Neural progenitor cell (in vitro differentiated cells): ENCODE data around the gene ZNF222. TPM values are rescaled to one million over a fixed set of nuclear protein-coding genes. Genes with fewer than 3 reads are reported as not detected.

Experiments
- DNase-seq: peaks from one replicate; pipeline ENCODE4 v3.0.0-alpha.2; 2016; ENCODE audit warnings: low spot score
- H2AFZ ChIP-seq: fragments of 200-600 bp; sonication (generic); replicated peaks from 2 replicates; pipeline ENCODE4 v1.6.1; 2016; ENCODE audit warnings: antibody characterized with exemption
- H3F3A ChIP-seq: fragments of 200-600 bp; sonication (generic); 2 replicates; pipeline ENCODE4 v1.6.1; 2016; ENCODE audit warnings: antibody characterized with exemption, low read depth
- H3K27ac ChIP-seq: fragments of 200-600 bp; sonication (generic); 2 replicates; pipeline ENCODE4 v1.5.1; 2016; ENCODE audit warnings: mild to moderate bottlenecking
- H3K27me3 ChIP-seq: fragments of 200-600 bp; sonication (generic); 2 replicates; pipeline ENCODE4 v1.6.1; 2016; ENCODE audit warnings: mild to moderate bottlenecking, moderate library complexity
- H3K36me3 ChIP-seq: fragments of 200-600 bp; sonication (generic); 2 replicates; pipeline ENCODE4 v1.5.1; 2016
- H3K4me1 ChIP-seq: fragments of 200-600 bp; sonication (generic); 2 replicates; pipeline ENCODE4 v1.6.1; 2016; ENCODE audit warnings: mixed run types
- H3K4me2 ChIP-seq: fragments of 200-600 bp; sonication (generic); 2 replicates; pipeline ENCODE4 v1.6.1; 2016
- H3K4me3 ChIP-seq: fragments of 200-600 bp; sonication (generic); 2 replicates; pipeline ENCODE4 v1.5.1; 2016
- H3K79me2 ChIP-seq: fragments of 200-600 bp; sonication (generic); 2 replicates; pipeline ENCODE4 v1.6.1; 2016; ENCODE audit warnings: low read depth
- H3K9ac ChIP-seq: fragments of 200-600 bp; sonication (generic); 2 replicates; pipeline ENCODE4 v1.6.1; 2016
- H3K9me3 ChIP-seq: fragments of 200-600 bp; sonication (generic); 2 replicates; pipeline ENCODE4 v1.5.1; 2016; ENCODE audit warnings: low read depth
- H4K20me1 ChIP-seq: fragments of 200-600 bp; sonication (generic); 2 replicates; pipeline ENCODE4 v1.6.1; 2016; ENCODE audit warnings: low read depth
- H3K27ac Mint-ChIP-seq: 3 replicates; pipeline ENCODE4 v1.8.0; 2021; ENCODE audit warnings: mixed read lengths
- H3K27me3 Mint-ChIP-seq: 2 replicates; pipeline ENCODE4 v1.8.0; 2022; ENCODE audit warnings: low read depth, mild to moderate bottlenecking, inconsistent platforms, moderate library complexity, mixed read lengths; ENCODE audit not compliant: insufficient read depth
- H3K36me3 Mint-ChIP-seq: 3 replicates; pipeline ENCODE4 v1.8.0; 2021; ENCODE audit warnings: mixed read lengths
- H3K4me1 Mint-ChIP-seq: 3 replicates; pipeline ENCODE4 v1.8.0; 2021; ENCODE audit warnings: mixed read lengths
- H3K4me3 Mint-ChIP-seq: 3 replicates; pipeline ENCODE4 v1.8.0; 2021; ENCODE audit warnings: mild to moderate bottlenecking, moderate library complexity, mixed read lengths
- H3K9me3 Mint-ChIP-seq: 3 replicates; pipeline ENCODE4 v1.8.0; 2020; ENCODE audit warnings: mixed read lengths
- EZH2 ChIP-seq: fragments of 200-600 bp; sonication (generic); IDR thresholded peaks from 2 replicates; pipeline ENCODE4 v1.6.1; 2017; ENCODE audit warnings: antibody characterized with exemption, mild to moderate bottlenecking, moderate library complexity
- EZH2phosphoT487 ChIP-seq: fragments of 200-600 bp; sonication (generic); IDR thresholded peaks from 2 replicates; pipeline ENCODE4 v1.6.1; 2017; ENCODE audit warnings: antibody characterized with exemption
- total RNA-seq: library from RNA; depleted of rRNA; stranded (reverse); fragments of >200 nt; gene quantifications from 2 replicates; pipeline ENCODE4 v1.2.3, GENCODE V29; 2015; ENCODE audit warnings: low replicate concordance
- TF ChIP-seq, protein P1 (sequence below): fragments of 200-600 bp; sonication (generic); IDR thresholded peaks from 2 replicates; pipeline ENCODE4 v1.5.1; 2017; ENCODE audit warnings: antibody characterized with exemption, mild to moderate bottlenecking

ZNF222 gene
- total RNA-seq, 1 donor from 2014 or later: 8.0 TPM

DNA sequence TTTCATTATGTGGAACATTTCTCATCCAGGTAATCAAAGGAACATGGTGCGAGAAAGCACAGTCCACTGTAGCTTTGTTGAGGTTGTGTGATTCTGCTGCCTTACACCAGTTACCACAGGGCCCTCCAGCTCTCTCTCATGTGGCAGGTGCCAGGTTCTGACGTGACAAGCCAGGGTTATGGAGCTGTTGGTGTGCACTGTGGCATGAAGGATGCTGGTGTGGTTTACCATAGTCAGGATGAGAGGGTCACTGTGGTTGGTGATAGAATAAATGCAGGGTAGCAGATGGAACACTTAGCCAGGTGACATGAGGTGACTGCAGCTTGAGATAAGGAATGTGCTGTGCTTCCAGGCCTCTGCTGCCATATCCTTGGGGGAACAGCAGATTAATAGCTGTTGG lies 34.0 kb downstream of the ZNF222 start:
- H3K27me3 Mint-ChIP-seq: peaks cover 6% of the 10 kb centered on the region
- H3K4me3 Mint-ChIP-seq: no peak overlapping the region
- no peak overlapping the region for H3K27ac Mint-ChIP-seq
- peaks cover 10% of the 10 kb centered on the region for H3K36me3 ChIP-seq
- no peak overlapping the region for H3K9ac ChIP-seq
- H2AFZ ChIP-seq: no peak overlapping the region
- DNase-seq: no peak
- H4K20me1 ChIP-seq: no peaks in the 10 kb centered on the region
- H3K36me3 Mint-ChIP-seq: peaks cover 47% of the 10 kb centered on the region
- H3K27ac ChIP-seq: no peak overlapping the region
- H3K9me3 ChIP-seq: no peaks in the 10 kb centered on the region
- H3K9me3 Mint-ChIP-seq: no peaks in the 10 kb centered on the region
- H3K79me2 ChIP-seq: peaks cover 6% of the 10 kb centered on the region
- H3K4me3 ChIP-seq: no peak overlapping the region
- no peaks in the 10 kb centered on the region for H3K4me1 ChIP-seq
- no peaks in the 10 kb centered on the region for H3K4me1 Mint-ChIP-seq
- no peaks in the 10 kb centered on the region for H3K27me3 ChIP-seq
- H3K4me2 ChIP-seq: no peak overlapping the region
- H3F3A ChIP-seq: no peaks in the 10 kb centered on the region
- TF ChIP-seq EZH2 (no peak), EZH2phosphoT487 (no peak)
- TF ChIP-seq, protein P1, sequence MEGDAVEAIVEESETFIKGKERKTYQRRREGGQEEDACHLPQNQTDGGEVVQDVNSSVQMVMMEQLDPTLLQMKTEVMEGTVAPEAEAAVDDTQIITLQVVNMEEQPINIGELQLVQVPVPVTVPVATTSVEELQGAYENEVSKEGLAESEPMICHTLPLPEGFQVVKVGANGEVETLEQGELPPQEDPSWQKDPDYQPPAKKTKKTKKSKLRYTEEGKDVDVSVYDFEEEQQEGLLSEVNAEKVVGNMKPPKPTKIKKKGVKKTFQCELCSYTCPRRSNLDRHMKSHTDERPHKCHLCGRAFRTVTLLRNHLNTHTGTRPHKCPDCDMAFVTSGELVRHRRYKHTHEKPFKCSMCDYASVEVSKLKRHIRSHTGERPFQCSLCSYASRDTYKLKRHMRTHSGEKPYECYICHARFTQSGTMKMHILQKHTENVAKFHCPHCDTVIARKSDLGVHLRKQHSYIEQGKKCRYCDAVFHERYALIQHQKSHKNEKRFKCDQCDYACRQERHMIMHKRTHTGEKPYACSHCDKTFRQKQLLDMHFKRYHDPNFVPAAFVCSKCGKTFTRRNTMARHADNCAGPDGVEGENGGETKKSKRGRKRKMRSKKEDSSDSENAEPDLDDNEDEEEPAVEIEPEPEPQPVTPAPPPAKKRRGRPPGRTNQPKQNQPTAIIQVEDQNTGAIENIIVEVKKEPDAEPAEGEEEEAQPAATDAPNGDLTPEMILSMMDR: no peak

DNA sequence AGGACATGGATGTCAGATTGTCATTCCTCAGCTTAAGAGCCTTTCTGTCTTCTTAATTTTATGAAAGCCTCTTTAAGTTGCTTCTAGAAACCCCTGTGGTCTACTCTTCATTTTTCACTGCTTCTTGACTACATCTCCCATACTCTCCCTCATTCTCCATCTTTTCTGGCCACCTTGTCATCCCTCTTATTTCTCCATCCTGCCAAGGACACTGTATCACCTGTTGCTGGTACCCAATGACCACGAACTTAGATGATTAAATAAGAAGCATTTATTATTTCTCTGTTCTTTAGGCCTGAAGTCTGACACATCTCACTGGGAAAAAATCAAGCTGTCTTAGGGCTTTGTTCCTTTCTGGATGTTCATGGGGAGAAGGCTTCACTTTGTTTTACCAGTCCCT lies 35.9 kb downstream of the ZNF222 start:
- no peak overlapping the region for H3K4me3 ChIP-seq
- Mint-ChIP-seq H3K4me3 (no peak overlapping the region), H3K27ac (no peak overlapping the region), H3K4me1 (no peaks in the 10 kb centered on the region), H3K36me3 (peaks cover 43% of the 10 kb centered on the region), H3K9me3 (peaks cover 6% of the 10 kb centered on the region), H3K27me3 (peaks cover 4% of the 10 kb centered on the region)
- no peak overlapping the region for H3K9ac ChIP-seq
- no peak overlapping the region for H3K4me2 ChIP-seq
- no peak overlapping the region for H2AFZ ChIP-seq
- peaks cover 4% of the 10 kb centered on the region for H3K9me3 ChIP-seq
- no peak overlapping the region for H3K27ac ChIP-seq
- peaks cover 14% of the 10 kb centered on the region for H3K36me3 ChIP-seq
- no peaks in the 10 kb centered on the region for H3F3A ChIP-seq
- H4K20me1 ChIP-seq: no peaks in the 10 kb centered on the region
- no peaks in the 10 kb centered on the region for H3K79me2 ChIP-seq
- no peaks in the 10 kb centered on the region for H3K27me3 ChIP-seq
- no peak for DNase-seq
- TF ChIP-seq EZH2 (no peak), EZH2phosphoT487 (no peak)
- TF ChIP-seq, protein P1: no peak
- no peaks in the 10 kb centered on the region for H3K4me1 ChIP-seq

DNA sequence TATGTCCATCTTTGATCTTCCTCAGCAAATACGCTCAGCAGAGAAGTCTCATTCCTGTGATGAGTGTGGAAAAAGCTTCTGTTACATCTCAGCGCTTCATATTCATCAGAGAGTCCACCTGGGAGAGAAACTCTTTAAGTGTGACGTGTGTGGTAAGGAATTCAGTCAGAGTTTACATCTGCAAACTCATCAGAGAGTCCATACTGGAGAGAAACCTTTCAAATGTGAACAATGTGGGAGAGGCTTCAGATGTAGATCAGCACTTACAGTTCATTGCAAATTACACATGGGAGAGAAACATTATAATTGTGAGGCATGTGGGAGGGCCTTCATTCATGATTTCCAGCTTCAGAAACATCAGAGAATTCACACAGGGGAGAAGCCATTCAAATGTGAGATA lies 41.1 kb downstream of the ZNF222 start:
- Histone ChIP-seq H3K79me2 (no peaks in the 10 kb centered on the region), H4K20me1 (no peaks in the 10 kb centered on the region), H3K36me3 (peaks cover 35% of the 10 kb centered on the region), H3F3A (no peaks in the 10 kb centered on the region), H3K4me3 (no peak overlapping the region), H2AFZ (no peak overlapping the region), H3K9ac (no peak overlapping the region), H3K27me3 (no peaks in the 10 kb centered on the region), H3K4me2 (no peak overlapping the region), H3K4me1 (no peaks in the 10 kb centered on the region), H3K27ac (no peak overlapping the region), H3K9me3 (peaks cover 12% of the 10 kb centered on the region)
- H3K27ac Mint-ChIP-seq: no peak overlapping the region
- TF ChIP-seq EZH2 (no peak), EZH2phosphoT487 (no peak)
- TF ChIP-seq, protein P1: no peak
- peaks cover under 1% of the 10 kb centered on the region for H3K4me1 Mint-ChIP-seq
- H3K4me3 Mint-ChIP-seq: no peak overlapping the region
- DNase-seq: no peak
- no peaks in the 10 kb centered on the region for H3K27me3 Mint-ChIP-seq
- H3K9me3 Mint-ChIP-seq: peaks cover 36% of the 10 kb centered on the region
- peaks cover 40% of the 10 kb centered on the region for H3K36me3 Mint-ChIP-seq

DNA sequence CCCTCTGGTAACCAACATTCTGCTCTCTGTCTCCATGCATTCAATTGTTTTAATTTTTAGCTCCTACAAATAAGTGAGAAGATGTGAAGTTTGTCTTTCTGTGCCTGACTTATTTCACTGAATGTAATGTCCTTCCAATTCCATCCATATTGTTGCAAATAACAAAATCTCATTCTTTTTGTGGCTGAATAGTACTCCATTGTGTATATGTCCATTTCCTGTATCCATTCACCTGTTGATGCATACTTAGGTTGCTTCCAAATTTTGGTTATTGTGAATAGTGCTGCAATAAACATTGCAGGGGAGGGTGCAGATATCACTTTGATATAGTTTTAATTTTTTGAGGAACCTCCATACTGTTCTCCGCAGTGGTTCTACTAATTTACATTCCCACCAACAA lies 44.2 kb downstream of the ZNF222 start:
- no peak for TF ChIP-seq EZH2phosphoT487
- peaks cover 28% of the 10 kb centered on the region for H3K36me3 ChIP-seq
- H3K4me1 Mint-ChIP-seq: peaks cover 16% of the 10 kb centered on the region
- peaks cover 9% of the 10 kb centered on the region for H3K27me3 ChIP-seq
- H2AFZ ChIP-seq: no peak overlapping the region
- DNase-seq: no peak
- no peak overlapping the region for H3K4me2 ChIP-seq
- H3K4me1 ChIP-seq: peaks cover 8% of the 10 kb centered on the region
- H3K4me3 Mint-ChIP-seq: no peak overlapping the region
- peaks cover 9% of the 10 kb centered on the region for H3K27me3 Mint-ChIP-seq
- no peak overlapping the region for H3K27ac Mint-ChIP-seq
- H3K36me3 Mint-ChIP-seq: peaks cover 36% of the 10 kb centered on the region
- no peaks in the 10 kb centered on the region for H4K20me1 ChIP-seq
- H3K79me2 ChIP-seq: no peaks in the 10 kb centered on the region
- no peak overlapping the region for H3K27ac ChIP-seq
- no peak overlapping the region for H3K9ac ChIP-seq
- H3K4me3 ChIP-seq: no peak overlapping the region
- H3F3A ChIP-seq: no peaks in the 10 kb centered on the region
- H3K9me3 ChIP-seq: peaks cover 12% of the 10 kb centered on the region
- peaks cover 42% of the 10 kb centered on the region for H3K9me3 Mint-ChIP-seq
